Islet of Langerhans (tissue), 1 donor: Measurements from ENCODE around the gene DYNLT1.

ENCODE experiments used
- FAIRE-seq: peaks from one replicate; lab custom pipeline; 2011; peaks lifted over from hg19 to GRCh38; lab: Jason Lieb, UNC

The DYNLT1 gene

DNA sequence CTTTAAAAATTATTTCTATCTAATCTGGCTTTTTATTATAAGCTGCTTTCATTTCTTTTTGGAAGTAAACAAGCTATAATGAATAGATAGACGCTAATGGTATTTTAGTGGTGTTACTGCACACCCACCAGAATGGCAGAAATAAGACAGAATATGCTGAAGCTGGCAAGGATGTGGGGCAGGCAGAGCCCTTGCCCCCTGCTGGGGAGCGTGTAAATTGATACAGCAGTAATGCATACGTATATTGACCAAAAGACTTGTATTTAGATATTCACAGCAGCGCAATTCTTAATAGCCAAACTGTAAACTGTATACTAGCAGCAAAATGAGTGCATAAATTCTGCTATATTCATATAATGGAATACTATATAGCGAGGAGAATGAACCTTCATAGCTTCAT, 49.3 kb downstream of the DYNLT1 start:
- no peak for FAIRE-seq

DNA sequence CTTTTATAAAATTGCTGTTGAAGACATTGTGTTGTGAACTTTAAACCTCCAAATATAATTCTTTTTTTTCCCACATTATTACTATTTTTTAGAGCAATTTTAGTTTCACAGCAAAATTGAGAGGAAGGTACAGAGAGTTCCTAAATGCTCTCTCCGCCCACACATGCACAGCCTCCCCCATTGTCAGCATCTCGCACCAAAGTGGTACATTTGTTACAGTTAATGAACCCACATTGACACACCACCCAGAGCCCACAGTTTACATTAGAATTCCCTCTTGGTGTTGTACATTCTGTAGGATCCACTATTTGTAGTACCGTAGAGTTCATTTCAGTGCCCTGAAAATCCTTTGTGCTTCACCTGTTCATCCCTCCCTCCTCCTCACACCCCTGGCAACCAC, 50.9 kb downstream of the DYNLT1 start:
- FAIRE-seq, result peak; percentile 5

DNA sequence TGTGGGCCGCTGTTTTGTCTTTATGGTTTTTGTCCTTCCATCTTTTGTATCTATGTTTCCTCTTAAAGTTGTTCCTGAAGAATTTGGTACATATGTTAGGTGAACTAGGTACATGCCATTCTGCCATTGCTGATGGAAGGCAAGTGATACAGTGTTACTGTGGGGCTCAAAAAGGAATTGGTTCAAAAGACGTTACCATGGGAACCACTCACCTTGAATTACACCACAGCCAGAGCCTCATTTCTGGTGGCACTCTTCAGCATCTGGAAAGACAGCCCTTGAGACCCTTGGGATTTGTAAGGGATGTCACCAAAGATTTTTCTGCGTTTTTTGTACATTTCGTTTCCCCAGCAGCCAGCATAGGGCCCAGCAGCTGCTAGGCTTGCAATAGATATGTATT, 52.7 kb downstream of the DYNLT1 start:
- no peak for FAIRE-seq

DNA sequence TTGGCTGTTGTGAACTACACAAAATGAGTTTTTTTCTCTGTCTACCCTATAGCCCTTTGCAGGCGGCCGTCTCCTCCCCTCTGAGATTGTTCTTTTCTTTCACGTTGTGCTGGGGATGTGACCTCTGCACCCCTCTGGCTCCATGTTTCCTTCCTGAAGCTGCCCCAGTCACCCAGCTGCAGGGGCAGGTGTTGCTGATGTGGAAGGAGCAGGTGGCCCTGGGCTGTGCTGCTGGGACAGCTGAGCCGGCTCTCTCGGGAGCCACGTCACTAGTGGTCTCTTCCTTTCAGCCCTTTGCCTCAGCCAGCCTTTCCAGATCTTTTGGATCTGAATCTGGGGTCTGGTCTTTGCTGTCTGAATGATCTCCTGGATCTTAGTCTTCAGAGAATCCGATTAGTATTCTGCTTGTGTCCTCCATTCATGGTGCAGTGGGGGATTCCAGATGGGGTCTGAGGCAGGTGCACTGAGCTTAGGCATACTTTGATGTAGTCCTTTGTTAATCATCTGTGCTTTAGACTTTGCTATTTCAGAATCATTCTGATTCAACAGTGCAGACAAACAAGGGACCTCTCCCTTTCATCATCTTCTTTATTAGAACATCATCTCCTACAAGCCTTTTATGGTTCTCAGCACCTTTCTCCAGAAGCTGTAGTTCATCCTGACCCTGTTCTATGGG, 53.3 kb downstream of the DYNLT1 start:
- no peak for FAIRE-seq

DNA sequence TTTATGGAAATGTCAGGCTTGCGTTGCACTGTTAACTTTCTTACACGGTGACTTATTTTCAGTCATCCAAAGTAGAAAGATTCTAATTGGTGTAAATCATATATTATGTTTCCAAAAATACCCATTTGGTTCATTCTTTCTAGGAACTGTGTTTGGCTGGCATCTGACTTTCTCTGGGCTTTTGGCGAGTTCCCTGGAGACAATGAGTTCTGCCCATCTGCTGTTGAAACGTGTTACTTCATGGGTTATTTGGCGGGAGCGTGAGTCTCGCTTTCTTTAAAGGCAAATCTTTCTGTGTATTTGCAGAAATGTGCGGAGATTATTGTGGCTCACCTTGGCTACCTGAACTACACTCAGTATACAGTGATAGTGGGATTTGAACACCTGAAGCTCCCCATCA, 55.2 kb downstream of the DYNLT1 start:
- no peak for FAIRE-seq

DNA sequence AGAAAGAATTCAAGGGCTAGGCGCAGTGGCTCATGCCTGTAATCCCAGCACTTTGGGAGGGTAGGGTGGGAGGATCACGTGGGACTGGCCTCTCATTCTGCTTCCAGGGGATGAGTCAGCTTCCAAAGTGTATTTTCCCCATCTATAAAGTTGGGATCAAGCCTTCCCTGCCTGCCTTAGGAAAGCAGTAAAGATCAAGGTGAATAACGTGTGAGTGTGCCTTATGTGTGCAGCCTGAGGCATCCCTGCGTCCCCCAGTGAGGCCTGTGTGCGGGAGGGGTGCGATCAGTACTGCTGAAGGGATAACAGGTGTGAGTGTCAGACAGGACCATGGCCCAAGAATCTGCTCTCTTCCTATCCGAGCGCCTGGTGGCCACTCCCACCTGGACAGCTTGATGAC, 57.9 kb downstream of the DYNLT1 start:
- FAIRE-seq, result no peak
